ENCODE results near the gene GFRA1.

DNA sequence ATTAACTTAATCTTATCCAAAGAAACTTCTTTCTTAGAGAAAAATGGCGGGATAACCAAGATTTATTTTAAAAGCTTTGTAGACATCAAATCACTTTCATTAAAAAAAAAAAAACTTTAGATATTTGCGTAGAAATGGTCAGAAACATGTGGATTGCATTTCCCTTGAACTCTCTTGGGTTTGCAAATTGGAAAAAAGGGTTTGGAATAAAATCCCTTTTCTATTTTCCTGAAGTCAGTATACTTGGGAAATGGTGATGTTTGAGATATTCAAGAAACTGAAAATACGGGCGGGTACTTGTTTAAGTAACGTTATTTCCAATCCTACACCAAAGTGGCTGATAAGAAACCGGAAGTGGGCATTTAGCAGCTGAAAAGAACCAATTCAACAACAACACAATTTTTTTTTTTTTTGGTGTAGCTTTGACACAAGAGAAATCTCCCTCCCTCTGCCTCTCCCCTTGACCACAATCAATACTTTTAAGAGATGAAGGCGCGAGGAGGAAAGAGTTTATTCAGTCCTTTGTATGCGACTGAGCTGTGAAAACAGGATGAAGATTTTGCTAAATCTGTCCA is 13.7 kb upstream of the GFRA1 start:
- TF ChIP-seq EZH2 (IDR thresholded peaks at IDR 0.05), result no peak
- TF ChIP-seq EZH2phosphoT487 (IDR thresholded peaks at IDR 0.05; ENCODE audit: borderline replicate concordance), result no peak
- TF ChIP-seq ZFX (IDR thresholded peaks at IDR 0.05), result no peak
- TF ChIP-seq SP1 (IDR thresholded peaks at IDR 0.05; ENCODE audit: low read depth), result no peak
- TF ChIP-seq, protein P1, sequence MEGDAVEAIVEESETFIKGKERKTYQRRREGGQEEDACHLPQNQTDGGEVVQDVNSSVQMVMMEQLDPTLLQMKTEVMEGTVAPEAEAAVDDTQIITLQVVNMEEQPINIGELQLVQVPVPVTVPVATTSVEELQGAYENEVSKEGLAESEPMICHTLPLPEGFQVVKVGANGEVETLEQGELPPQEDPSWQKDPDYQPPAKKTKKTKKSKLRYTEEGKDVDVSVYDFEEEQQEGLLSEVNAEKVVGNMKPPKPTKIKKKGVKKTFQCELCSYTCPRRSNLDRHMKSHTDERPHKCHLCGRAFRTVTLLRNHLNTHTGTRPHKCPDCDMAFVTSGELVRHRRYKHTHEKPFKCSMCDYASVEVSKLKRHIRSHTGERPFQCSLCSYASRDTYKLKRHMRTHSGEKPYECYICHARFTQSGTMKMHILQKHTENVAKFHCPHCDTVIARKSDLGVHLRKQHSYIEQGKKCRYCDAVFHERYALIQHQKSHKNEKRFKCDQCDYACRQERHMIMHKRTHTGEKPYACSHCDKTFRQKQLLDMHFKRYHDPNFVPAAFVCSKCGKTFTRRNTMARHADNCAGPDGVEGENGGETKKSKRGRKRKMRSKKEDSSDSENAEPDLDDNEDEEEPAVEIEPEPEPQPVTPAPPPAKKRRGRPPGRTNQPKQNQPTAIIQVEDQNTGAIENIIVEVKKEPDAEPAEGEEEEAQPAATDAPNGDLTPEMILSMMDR (IDR thresholded peaks at IDR 0.05 in 2 of 3, conservative IDR thresholded peaks at IDR 0.05 in 1 of 3; ENCODE audit: borderline replicate concordance in 1 of 3, insufficient read depth in 1 of 3, low read depth in 2 of 3, low read length in 2 of 3), result no peak
